MCF 10A (cell line): ENCODE results near the gene BARHL2. TPM values are rescaled to one million over a fixed set of nuclear protein-coding genes. Genes with fewer than 3 reads are reported as not detected.

Experiments
- BruUV-seq: library from RNA; stranded (reverse); fragments of 400-500 nt; replicated peaks from 2 replicates; lab custom pipeline; 2021; lab: Mats Ljungman, UMichigan
- CTCF ChIA-PET: fragments of 300-600 bp; sonication (Branson Sonifier 250); formaldehyde crosslinking; extraction: SDS; loops from one replicate; lab custom pipeline; 2021; ENCODE audit warnings: antibody characterized with exemption, inconsistent platforms; lab: Yijun Ruan, JAX
- POLR2A ChIA-PET: fragments of 300-600, 350-650 bp; sonication (Branson Sonifier 250); formaldehyde crosslinking; extraction: SDS; loops from one replicate; lab custom pipeline; 2020; ENCODE audit warnings: antibody characterized with exemption, inconsistent platforms; lab: Yijun Ruan, JAX
- DNase-seq: peaks from one replicate; pipeline ENCODE4 v3.0.0-alpha.2; 2018; ENCODE audit not compliant: unreplicated experiment
- H3K27ac Mint-ChIP-seq: one replicate; pipeline ENCODE4 v1.8.0; 2022; ENCODE audit warnings: mild to moderate bottlenecking, low read depth, mixed read lengths; ENCODE audit not compliant: unreplicated experiment
- H3K27me3 Mint-ChIP-seq: one replicate; pipeline ENCODE4 v1.8.0; 2022; ENCODE audit warnings: mixed read lengths; ENCODE audit not compliant: insufficient read depth, unreplicated experiment
- H3K36me3 Mint-ChIP-seq: one replicate; pipeline ENCODE4 v1.8.0; 2022; ENCODE audit warnings: mild to moderate bottlenecking, moderate library complexity, mixed read lengths; ENCODE audit not compliant: insufficient read depth, unreplicated experiment
- H3K4me1 Mint-ChIP-seq: one replicate; pipeline ENCODE4 v1.8.0; 2022; ENCODE audit warnings: mixed read lengths; ENCODE audit not compliant: insufficient read depth, unreplicated experiment
- H3K4me3 Mint-ChIP-seq: one replicate; pipeline ENCODE4 v1.8.0; 2022; ENCODE audit warnings: mild to moderate bottlenecking, moderate library complexity, mixed read lengths; ENCODE audit not compliant: unreplicated experiment
- H3K9me3 Mint-ChIP-seq: one replicate; pipeline ENCODE4 v1.8.0; 2022; ENCODE audit warnings: mixed read lengths; ENCODE audit not compliant: unreplicated experiment
- CTCF ChIP-seq: fragments of 200-600 bp; IDR thresholded peaks from one replicate; pipeline ENCODE4 v1.8.0; 2022; ENCODE audit warnings: antibody characterized with exemption, mild to moderate bottlenecking; ENCODE audit not compliant: unreplicated experiment
- intact Hi-C: fragments of 100-400 bp; cut with micrococcal nuclease; formaldehyde crosslinking; loops from 2 replicates; pipeline ENCODE4 v1.14.1; 2022
- total RNA-seq: library from RNA; stranded (reverse); gene quantifications from 2 replicates; pipeline ENCODE4 v1.2.3, GENCODE V29; 2022

Gene BARHL2
- total RNA-seq, 1 experiment from 2014 or later = not detected

GRCh38 chr1:90712153-90712856, 4.8 kb downstream of the BARHL2 start:
- no peak overlapping the region for H3K27ac Mint-ChIP-seq
- no peaks in the 10 kb centered on the region for H3K9me3 Mint-ChIP-seq
- TF ChIP-seq CTCF = no peak
- H3K4me1 Mint-ChIP-seq = peaks cover 6% of the 10 kb centered on the region
- H3K27me3 Mint-ChIP-seq = peaks cover 95% of the 10 kb centered on the region
- intact Hi-C loops = no loop called here
- BruUV-seq = no TSS peak
- ChIA-PET CTCF (no interaction called here), POLR2A (no interaction called here)
- no peak overlapping the region for H3K4me3 Mint-ChIP-seq
- DNase-seq = no peak
- peaks cover 5% of the 10 kb centered on the region for H3K36me3 Mint-ChIP-seq

- Mint-ChIP-seq H3K27ac (no peak overlapping the region), H3K27me3 (peaks cover 100% of the 10 kb centered on the region), H3K36me3 (peaks cover 5% of the 10 kb centered on the region), H3K9me3 (no peaks in the 10 kb centered on the region), H3K4me1 (peaks cover 6% of the 10 kb centered on the region), H3K4me3 (no peak overlapping the region)
- ChIA-PET CTCF (interaction anchor here (2.6 kb wide), 1 partner anchor 10 kb away, joined by 14 read pairs; no protein-coding TSS in a partner anchor), POLR2A (interaction anchor here (0.6 kb wide), 1 partner anchor 351 kb away, joined by 4 read pairs; no protein-coding TSS in a partner anchor)
- DNase-seq = no peak
- intact Hi-C loops = no loop called here
- TF ChIP-seq CTCF = no peak
- no TSS peak for BruUV-seq
Measured at GRCh38 chr1:90711696-90712095, 5.4 kb downstream of the BARHL2 start.

GRCh38 chr1:90710579-90711536, 6.2 kb downstream of the BARHL2 start:
- POLR2A ChIA-PET = interaction anchor here (0.6 to 0.7 kb wide), 2 partner anchors 352 to 648 kb away, joined by 3 to 4 read pairs; no protein-coding TSS in a partner anchor
- no peak for TF ChIP-seq CTCF
- peaks cover 6% of the 10 kb centered on the region for H3K4me1 Mint-ChIP-seq
- CTCF ChIA-PET = interaction anchor here (0.6 to 2.6 kb wide), 2 partner anchors 11 to 12 kb away, joined by 3 to 14 read pairs; no protein-coding TSS in a partner anchor
- peaks cover 92% of the 10 kb centered on the region for H3K27me3 Mint-ChIP-seq
- no peaks in the 10 kb centered on the region for H3K9me3 Mint-ChIP-seq
- H3K36me3 Mint-ChIP-seq = peaks cover 5% of the 10 kb centered on the region
- no TSS peak for BruUV-seq
- H3K4me3 Mint-ChIP-seq = no peak overlapping the region
- DNase-seq = no peak
- no peak overlapping the region for H3K27ac Mint-ChIP-seq
- intact Hi-C loops = no loop called here

- DNase-seq = no peak
- no TSS peak for BruUV-seq
- intact Hi-C loops = no loop called here
- Mint-ChIP-seq H3K27ac (no peak overlapping the region), H3K36me3 (peaks cover 5% of the 10 kb centered on the region), H3K9me3 (no peaks in the 10 kb centered on the region), H3K4me1 (peaks cover 6% of the 10 kb centered on the region), H3K4me3 (no peak overlapping the region), H3K27me3 (peaks cover 78% of the 10 kb centered on the region)
- POLR2A ChIA-PET = no interaction called here
- CTCF ChIA-PET = interaction anchor here (2.6 kb wide), 1 partner anchor 12 kb away, joined by 14 read pairs; no protein-coding TSS in a partner anchor
- TF ChIP-seq CTCF = no peak
Measured at GRCh38 chr1:90709535-90709934, 7.6 kb downstream of the BARHL2 start.
